GM21423 (cell line): ENCODE results near the gene TENM3.

Experiments
- ATAC-seq: cut with Tn5 transposase; IDR thresholded peaks from one replicate; pipeline ENCODE4 v1.9.1; 2021; ENCODE audit warnings: mild to moderate bottlenecking, moderate library complexity; ENCODE audit not compliant: unreplicated experiment

TENM3 gene

DNA sequence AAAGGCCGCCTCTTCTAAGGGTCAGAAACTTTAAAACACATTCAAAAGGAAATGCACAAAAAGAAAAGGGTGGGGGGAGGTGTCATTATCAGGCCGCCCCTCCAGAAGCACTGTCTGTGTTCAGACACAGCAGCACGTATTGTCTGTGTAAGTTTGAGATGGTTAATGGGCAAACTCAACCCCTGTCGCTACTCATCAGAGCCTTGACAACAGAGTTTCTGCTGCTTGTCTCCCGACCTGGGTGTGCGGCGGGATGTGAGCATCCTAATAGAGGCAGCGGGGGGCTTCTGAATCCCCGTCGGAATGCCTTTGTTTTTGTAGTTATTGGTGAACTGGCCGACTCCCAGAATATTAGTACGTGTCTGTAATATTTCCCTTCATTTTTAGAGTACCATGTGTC lies 515.1 kb downstream of the TENM3 start:
- no peak for ATAC-seq

DNA sequence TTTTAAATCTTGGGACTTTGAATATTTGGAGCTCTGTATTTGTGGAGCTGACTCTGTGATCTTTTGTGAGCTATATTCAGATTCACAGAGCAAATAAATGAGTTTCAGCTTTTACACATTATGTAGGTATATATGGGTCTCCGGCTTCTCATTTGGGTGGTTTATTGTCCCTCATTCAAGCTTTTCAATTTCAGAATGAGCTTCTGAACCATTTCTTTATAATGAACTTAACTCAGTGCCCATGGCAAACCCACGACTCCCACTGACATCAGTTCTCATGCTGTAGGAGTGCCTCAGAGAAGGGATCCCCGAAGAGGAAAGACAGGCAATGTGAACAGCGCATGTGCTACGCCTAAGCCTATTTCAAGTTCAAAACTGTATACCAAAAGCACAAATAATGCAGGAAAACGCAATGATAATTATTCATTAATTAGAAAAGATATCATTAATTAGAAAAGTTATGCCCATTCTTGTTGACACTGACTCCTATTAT lies 517.4 kb downstream of the TENM3 start:
- no peak for ATAC-seq

DNA sequence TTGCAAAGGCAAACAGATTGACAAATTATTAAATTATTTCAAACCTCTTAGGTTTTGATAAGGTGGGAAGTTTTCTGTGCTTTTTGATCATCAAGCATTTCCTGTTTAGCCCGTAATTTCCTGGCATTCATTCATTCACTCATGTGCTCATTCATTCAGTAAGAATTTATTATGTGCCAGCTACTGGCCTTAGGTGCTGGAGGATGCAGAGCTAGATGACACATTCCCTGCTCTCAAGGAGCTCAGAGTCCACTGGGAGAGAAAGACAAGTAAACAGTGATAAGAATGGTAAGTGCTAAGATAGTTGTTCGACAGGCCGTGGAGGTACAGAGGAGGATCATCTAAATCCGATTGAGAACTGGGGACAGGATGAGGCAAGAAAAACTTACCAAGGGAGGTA lies 520.9 kb downstream of the TENM3 start:
- ATAC-seq = no peak

DNA sequence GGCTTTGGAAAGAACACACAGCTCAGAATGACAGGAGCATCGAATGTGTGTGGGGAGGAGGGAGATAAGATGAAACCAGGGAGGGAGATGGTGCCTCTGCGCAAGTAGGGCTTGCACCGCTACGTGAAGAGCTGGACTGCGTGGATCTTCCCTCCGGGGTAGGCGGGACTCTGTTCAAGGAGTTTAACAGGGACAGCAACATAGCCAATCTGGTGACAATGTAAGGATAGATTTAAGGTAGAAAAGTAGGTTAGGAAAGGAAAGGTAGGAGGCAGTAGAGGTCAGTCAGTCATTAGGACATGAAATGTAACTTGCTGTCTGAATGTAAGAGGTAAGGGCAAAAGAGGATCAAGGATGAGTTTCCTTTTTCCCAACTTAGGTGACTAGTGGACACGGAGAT lies 521.4 kb downstream of the TENM3 start:
- no peak for ATAC-seq

DNA sequence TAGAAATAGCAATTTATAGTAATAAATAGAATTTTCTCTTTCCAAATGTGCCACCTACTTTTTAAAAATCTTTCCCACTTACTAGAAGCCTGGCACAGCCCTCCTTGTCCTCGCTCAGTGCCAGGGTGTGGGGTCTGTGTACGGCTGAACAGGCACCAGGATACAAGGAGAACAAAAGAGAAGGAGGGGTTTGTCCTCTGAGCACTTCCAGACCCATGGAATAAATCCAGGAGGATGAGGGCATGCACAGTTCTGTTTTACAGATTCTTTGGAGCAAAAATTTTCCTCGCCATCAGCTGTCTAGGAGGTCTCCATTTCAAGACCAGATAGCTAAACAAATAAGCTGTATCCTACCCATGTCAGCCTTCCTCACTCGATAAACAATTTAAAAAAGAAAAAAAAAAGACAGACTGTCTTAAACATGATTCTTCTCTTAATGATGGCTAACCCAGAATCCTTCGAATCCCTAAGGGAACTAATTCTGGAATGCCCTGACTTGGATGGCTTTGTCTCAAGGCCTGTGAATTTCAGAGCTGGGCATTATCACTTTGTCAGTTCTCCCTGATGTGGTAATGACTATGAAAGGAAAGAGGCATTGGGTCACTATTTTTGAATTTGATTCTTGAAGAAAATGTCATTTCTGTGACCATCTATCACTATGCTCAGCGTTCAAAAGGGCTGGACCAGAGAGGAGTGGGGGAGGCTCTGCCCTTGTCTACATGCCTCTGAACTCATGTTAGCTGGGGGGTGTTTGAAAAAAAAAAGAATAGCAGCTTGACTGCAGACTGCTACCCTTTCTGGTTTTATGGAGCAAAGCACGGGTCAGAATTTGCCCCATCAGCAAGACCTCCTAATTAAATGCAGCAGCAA lies 523.0 kb downstream of the TENM3 start:
- no peak for ATAC-seq

DNA sequence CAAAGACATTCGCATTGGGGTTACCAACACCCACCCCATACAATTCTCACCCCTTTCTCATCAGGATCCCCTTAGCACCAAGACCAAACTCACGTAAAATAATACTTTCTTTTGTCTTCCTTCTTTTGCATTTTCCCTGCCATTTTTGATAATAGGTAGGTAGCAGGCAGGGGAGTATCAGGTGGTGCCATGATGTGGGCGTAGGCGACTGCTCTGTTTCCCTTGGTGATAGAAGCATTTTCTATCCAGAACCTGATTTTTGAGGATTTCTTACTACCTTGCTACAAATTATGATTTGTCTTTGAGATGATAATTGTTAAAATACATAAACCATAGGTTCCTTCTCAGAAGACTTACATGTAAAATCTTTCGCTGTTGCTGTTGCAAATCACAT lies 523.7 kb downstream of the TENM3 start:
- ATAC-seq = no peak

DNA sequence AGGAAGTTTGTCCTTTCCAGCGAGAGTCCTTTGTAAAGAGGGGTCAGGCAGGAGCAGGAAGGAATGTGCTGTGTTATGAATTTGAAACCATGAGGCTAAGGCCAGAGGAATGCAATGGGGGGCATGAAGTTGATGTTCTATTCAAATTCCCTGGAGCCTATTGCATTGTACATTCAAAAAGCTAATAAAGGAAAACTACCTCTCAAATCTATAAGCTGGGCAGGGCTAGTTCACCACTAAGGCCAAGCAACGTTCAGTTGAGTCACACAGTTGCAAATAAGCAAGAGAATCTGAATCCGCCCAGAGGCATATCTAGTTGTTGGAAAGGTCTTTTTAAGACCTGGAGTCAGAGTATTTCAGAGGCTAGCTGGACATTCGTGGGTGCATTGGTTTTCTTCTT lies 525.6 kb downstream of the TENM3 start:
- no peak for ATAC-seq

DNA sequence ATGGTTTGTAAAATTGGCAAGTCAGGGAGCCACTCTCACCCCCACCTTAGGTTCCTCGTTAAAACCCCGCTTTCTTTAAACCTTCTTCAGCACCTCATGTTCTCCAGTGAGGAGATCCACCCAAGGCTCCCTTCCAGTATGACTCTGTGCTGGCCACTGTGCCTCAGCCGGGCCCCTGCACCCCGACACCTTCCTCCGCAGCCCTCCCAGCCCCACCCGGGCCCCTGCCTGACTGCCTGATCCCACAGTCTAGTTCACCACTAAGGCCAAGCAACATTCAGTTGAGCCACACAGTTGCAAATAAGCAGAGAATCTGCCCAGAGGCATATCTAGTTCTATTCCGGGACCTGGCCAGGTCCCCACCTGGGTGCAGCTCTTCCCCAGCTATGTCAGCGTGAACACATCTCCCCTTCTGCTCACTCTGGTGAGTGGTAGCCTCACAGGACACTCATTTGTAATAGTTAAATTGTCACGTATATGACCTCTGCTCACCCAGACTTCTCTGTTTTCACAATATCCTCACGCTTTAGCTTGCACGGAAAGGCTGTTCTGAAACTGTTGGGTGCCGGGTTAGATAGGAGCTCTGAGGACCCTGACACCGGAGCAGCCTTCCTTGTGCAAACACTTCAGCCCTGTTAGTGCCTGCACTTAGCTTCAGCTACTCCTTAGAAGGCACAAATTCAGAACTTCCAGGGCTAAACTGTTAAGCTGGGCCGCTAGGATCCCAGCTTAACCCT lies 527.2 kb downstream of the TENM3 start:
- ATAC-seq = no peak

DNA sequence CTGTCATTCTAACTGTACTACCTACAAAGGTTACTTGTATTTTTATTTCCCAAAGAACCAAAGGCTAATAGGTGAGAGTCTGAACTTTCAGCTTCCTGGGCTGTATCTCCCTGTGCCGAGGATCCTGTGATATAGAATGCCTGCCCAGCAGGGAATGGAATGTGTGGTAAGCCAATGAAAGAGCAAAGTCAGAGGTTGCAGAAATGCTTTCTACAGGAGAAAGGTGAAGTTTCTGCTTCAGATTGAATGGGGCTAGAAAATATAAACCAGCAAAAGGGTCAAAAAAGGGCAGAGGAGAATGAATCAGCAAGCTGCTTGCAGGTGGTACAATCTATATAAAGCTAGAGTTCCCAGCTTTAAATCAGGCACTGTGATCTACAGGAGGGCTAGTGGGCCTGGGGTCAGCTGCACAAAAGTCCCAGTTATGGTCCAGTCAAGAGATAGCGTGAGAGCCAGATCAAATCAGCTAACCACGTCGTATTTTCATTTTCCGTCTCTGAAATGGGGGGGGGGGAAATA lies 527.9 kb downstream of the TENM3 start:
- ATAC-seq = no peak

DNA sequence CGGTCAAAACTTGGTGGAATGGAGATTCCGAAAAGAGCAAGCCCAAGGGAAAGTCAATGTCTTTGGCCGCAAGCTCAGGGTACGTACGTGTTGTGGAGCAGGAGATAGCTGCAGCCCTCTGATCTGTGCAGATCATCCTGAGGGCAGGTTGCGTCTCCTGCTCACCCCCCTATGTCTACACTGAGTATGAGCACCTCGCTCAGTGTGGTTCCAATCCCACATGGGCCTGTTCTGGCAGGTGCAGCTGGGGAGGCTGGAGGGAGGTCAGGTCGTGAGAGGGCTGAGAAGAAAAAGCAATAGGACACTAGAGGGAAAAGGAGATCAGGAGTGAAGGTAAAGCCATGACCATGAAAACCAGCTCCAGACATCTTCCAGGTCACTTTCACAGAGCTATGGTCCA lies 531.9 kb downstream of the TENM3 start:
- ATAC-seq = no peak

DNA sequence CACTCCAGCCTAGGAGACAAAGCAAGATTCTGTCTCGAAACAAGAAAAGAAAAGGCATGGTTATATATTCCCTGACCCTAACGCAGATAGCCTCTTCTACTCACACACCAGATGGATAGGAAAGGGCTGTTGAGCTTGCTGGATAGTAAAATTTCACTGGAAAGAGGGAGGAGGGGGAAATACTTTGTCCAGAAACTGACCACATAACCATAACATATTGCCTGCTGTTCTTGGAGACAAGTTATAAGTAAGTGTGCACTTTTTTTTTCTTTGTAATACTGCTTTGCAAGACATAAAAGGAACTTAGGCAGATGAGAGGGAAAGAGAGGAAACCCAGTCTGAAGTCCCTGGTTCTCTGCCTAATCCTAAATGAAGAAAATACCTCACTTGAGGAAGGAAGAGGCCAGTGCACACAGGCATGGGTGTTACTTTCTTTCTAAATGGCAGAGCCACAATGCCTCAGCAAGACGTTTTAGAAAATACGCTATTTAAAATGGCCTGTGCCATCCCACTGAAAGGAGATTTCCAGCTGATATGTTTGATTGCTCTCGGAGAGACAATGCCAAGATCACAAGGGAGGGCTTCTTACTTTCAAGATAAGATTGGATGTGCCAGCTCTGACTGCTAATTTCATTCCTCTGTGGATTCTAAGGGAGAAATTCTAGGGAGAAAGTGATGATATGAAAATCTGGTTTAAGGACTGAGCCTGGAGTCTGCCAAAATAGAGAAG lies 533.3 kb downstream of the TENM3 start:
- ATAC-seq = no peak

DNA sequence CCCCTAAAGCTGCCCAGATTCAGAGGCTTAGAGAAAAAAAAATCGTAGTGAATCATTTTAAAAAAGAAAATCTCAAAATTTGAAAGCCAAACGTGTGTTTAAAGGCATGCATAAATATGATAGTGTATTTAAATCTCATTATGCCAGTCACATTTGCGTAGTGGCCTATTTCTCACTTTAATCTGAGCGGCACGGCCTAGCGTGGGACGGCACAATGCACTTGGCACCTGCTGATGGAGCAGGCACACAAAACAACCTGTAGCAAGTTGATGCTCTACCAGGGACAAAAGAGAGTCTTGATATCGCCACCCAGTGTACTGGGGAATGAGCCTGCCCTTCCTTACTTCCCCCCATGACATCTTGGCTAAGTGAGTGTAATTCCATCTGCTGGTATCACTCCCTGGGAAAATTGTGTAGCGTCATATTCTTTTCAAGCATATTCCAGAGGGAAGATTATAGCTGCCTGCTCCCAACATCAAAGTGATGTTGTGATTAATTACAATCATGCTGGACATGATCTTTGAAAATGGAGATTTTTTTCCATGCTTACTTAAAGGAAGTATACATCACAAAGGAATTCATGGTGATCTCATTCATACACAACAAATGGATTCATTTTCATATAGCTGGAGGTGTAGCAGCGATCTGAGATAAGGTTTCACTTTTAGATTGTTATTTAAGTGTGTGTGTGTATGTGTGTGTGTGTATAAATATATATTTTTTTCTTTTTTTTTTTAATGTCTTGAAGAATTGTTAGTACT lies 535.2 kb downstream of the TENM3 start:
- ATAC-seq = no peak

DNA sequence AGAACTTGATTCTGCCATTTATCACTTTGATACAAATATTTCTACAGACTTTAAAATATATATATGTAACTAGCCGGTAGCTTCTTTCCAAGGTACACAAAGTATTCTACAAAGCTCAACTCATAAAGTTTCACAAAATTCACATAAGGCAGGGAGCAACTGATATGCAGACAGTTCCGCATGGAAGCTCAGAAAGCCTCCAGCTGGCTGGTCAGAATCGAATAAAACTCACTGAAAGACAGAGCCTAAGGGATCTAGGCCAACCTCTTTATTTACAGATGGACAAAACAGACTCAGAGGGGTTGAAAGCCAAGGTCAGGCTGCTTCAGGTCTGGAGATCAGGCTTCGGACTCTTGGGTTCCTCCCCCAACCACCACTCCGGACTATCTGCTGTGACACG lies 543.8 kb downstream of the TENM3 start:
- no peak for ATAC-seq

DNA sequence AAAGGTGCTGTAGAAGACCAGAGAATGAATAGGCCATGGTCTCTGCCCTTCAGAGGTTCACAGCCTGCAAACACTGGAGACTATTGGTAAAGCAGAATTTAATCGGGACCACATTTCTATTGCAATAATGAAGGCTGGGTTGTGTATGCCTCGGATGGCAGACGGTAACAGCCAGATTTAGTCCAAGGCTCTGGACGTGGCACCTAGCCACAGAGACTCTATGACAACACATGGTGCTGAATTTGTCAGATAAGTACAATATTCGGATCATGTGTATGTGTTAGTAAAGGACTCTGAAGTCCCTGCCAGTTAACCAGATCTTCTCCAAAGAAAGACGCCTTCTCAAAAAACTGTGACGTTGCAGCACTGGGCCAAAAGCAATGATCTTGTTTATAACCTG lies 545.0 kb downstream of the TENM3 start:
- no peak for ATAC-seq

DNA sequence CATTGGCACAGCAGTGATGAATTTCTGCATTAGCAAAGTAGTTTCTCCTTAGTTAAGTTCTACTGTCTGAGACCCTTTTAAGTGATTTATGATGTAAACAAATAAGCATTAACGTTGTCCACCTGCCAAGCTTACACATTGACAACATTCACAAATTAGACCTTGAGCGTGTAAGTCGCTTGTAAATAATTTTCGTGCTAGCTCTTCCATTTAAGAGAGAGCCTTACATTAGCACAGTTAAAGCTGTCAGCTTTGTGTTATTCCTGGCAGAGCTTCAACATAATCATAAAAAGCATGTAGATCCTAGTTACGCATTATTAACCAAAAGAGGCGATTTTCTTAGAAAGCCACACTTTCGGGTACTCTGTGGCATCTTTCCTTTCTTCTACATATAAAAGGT lies 546.3 kb downstream of the TENM3 start:
- no peak for ATAC-seq

DNA sequence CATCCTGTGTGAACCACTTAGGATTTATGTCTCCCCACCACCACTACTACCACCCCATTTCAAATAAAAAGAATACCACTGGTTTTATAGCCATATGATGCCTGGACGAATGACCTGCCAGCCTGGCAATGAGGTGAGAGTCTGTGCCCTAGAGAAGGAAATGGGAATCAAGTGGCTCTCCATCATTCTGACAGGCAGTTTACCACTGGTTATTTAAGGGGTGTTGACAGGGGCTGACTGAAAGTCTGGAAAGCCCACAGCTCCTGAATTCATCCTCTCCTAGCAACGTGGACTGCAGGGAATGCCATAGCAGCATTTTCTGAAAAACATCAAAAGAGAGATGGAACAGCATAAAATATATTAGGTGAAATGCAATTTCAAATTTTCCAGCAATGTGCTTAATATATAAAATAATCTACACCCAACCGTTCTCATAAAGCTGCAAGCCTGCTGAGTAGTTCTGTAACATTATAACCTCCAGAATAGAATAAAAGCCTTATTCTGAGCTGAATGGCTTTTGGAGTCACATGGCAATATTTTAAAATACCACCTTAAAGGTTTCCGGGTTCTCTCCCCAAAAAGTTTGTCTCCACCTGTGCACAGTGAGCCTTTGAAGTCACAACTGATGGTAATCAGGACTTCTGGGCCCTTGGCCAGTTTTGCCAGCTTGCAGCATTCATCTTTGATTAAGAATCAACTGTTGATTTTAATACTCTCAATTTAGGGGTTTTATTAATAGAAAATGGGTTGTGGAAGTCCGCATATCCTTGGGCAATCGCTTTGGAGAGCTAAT lies 552.4 kb downstream of the TENM3 start:
- ATAC-seq = no peak

DNA sequence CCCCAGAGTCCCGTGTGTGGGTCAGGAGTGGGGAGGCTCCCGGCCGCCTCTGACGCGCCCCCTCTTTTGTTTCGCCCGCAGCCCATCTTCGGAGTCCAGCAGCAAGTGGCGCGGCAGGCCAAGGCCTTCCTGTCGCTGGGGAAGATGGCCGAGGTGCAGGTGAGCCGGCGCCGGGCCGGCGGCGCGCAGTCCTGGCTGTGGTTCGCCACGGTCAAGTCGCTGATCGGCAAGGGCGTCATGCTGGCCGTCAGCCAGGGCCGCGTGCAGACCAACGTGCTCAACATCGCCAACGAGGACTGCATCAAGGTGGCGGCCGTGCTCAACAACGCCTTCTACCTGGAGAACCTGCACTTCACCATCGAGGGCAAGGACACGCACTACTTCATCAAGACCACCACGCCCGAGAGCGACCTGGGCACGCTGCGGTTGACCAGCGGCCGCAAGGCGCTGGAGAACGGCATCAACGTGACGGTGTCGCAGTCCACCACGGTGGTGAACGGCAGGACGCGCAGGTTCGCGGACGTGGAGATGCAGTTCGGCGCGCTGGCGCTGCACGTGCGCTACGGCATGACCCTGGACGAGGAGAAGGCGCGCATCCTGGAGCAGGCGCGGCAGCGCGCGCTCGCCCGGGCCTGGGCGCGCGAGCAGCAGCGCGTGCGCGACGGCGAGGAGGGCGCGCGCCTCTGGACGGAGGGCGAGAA lies 556.5 kb downstream of the TENM3 start:
- no peak for ATAC-seq

DNA sequence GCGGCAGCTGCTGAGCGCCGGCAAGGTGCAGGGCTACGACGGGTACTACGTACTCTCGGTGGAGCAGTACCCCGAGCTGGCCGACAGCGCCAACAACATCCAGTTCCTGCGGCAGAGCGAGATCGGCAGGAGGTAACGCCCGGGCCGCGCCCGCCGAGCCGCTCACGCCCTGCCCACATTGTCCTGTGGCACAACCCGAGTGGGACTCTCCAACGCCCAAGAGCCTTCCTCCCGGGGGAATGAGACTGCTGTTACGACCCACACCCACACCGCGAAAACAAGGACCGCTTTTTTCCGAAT lies 557.0 kb downstream of the TENM3 start:
- ATAC-seq = no peak

DNA sequence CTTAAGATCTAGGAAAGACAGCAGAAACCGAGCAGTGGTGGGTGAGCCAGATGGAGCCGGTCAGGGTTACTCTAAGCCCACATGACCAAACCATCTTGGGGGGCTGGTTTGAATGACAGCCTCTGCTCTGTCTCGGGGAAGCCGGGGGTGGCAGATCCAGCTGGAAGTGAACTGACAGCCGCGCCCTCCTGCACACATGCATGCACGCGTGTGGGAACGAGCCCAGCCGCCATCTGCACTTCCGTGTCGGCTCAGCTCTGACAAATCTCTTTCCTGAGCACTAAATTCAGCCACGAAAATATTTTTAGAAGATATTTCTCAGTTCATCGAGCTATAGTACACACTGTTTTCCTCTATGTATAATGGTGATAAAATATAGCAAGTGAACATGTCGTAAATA lies 558.4 kb downstream of the TENM3 start:
- no peak for ATAC-seq
